Loucy (cell line): ENCODE measurements around the gene FCHSD2.

Source experiments
- H2AFZ ChIP-seq: fragments of 200-600 bp; sonication (generic); 2 replicates; pipeline ENCODE4 v1.6.0; 2016; ENCODE audit warnings: antibody characterized with exemption, mild to moderate bottlenecking, low read length, moderate library complexity
- H3F3A ChIP-seq: fragments of 200-600 bp; 2 replicates; pipeline ENCODE4 v1.6.0; 2016; ENCODE audit warnings: antibody characterized with exemption, low read depth, mild to moderate bottlenecking
- H3K27me3 ChIP-seq: fragments of 200-600 bp; sonication (generic); 2 replicates; pipeline ENCODE4 v1.6.1; 2014; ENCODE audit warnings: low read length, mild to moderate bottlenecking; ENCODE audit not compliant: insufficient read depth, poor library complexity, severe bottlenecking
- H3K36me3 ChIP-seq: fragments of 200-600 bp; sonication (generic); 2 replicates; pipeline ENCODE4 v1.6.1; 2016; ENCODE audit warnings: low read length; ENCODE audit not compliant: insufficient read depth
- H3K4me1 ChIP-seq: fragments of 200-600 bp; sonication (generic); 2 replicates; pipeline ENCODE4 v1.5.1; 2014; ENCODE audit warnings: low read length, mild to moderate bottlenecking; ENCODE audit not compliant: insufficient read depth, poor library complexity, severe bottlenecking
- H3K4me2 ChIP-seq: fragments of 200-600 bp; sonication (generic); 2 replicates; pipeline ENCODE4 v1.6.0; 2014; ENCODE audit warnings: antibody characterized with exemption, low read length, low read depth, mild to moderate bottlenecking; ENCODE audit not compliant: poor library complexity, severe bottlenecking
- H3K4me3 ChIP-seq: fragments of 200-600 bp; sonication (generic); 2 replicates; pipeline ENCODE4 v1.5.1; 2014; ENCODE audit warnings: low read length, mild to moderate bottlenecking, mixed read lengths; ENCODE audit not compliant: poor library complexity, severe bottlenecking
- H3K79me2 ChIP-seq: fragments of 200-600 bp; sonication (generic); 2 replicates; pipeline ENCODE4 v1.6.1; 2014; ENCODE audit warnings: low read length; ENCODE audit not compliant: insufficient read depth
- H3K9ac ChIP-seq: fragments of 200-600 bp; sonication (generic); 2 replicates; pipeline ENCODE4 v1.6.0; 2014; ENCODE audit warnings: mild to moderate bottlenecking, low read depth, low read length, moderate library complexity; ENCODE audit not compliant: poor library complexity, severe bottlenecking
- H3K9me2 ChIP-seq: fragments of 200-600 bp; sonication (generic); replicated peaks from 2 replicates; pipeline ENCODE4 v1.6.1; 2016; ENCODE audit warnings: low read depth, low read length, mixed read lengths
- H3K9me3 ChIP-seq: fragments of 200-600 bp; sonication (generic); 2 replicates; pipeline ENCODE4 v1.6.1; 2014; ENCODE audit warnings: mild to moderate bottlenecking, antibody characterized with exemption, low read length, low read depth; ENCODE audit not compliant: insufficient read depth
- H4K20me1 ChIP-seq: fragments of 200-600 bp; sonication (generic); 2 replicates; pipeline ENCODE4 v1.6.0; 2014; ENCODE audit warnings: antibody characterized with exemption, low read length, mild to moderate bottlenecking; ENCODE audit not compliant: insufficient read depth, poor library complexity, severe bottlenecking
- CTCF ChIP-seq: fragments of 200-600 bp; sonication (generic); conservative IDR thresholded peaks from 2 replicates; pipeline ENCODE4 v1.5.1; 2014; ENCODE audit warnings: mild to moderate bottlenecking, antibody characterized with exemption, low read length
- EZH2phosphoT487 ChIP-seq: fragments of 200-600 bp; IDR thresholded peaks from 2 replicates; pipeline ENCODE4 v1.6.1; 2018; ENCODE audit warnings: antibody characterized with exemption, mild to moderate bottlenecking, moderate library complexity, borderline replicate concordance

FCHSD2 gene

GRCh38 chr11:73156114-73156513 lies 14.0 kb upstream of the FCHSD2 start:
- Histone ChIP-seq H3K9me3 (no peaks in the 10 kb centered on the region), H3K79me2 (no peaks in the 10 kb centered on the region), H3K4me2 (peak overlapping the region; percentile 5), H3K27me3 (no peaks in the 10 kb centered on the region), H3K4me1 (peaks cover 89% of the 10 kb centered on the region), H3K9me2 (no peaks in the 10 kb centered on the region), H4K20me1 (no peaks in the 10 kb centered on the region), H3K4me3 (no peak overlapping the region), H3K9ac (peak overlapping the region; percentile 67), H3F3A (peaks cover 18% of the 10 kb centered on the region), H2AFZ (no peak overlapping the region), H3K36me3 (no peaks in the 10 kb centered on the region)
- no peak for TF ChIP-seq EZH2phosphoT487
- no peak for TF ChIP-seq CTCF

DNA sequence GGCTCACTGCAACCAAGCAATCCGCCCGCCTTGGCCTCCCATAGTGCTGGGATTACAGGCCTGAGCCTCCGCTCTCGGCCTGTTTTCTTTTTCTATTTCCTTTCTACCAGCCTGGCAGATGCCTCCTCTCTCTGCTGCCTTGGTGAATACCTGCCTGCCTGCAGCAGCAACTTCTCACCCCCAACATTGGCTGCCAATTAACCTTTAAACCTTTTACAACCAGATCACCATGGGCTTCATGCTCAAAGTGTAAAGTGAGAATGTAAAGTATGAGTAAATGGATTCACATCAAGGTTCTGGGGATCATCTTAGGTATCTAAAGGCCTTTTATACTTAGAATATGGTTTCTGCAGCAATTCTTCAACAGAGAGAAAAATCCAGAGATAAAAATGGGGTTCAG lies 13.0 kb upstream of the FCHSD2 start:
- no peak for TF ChIP-seq CTCF
- TF ChIP-seq EZH2phosphoT487: no peak
- Histone ChIP-seq H4K20me1 (no peaks in the 10 kb centered on the region), H3F3A (peaks cover 18% of the 10 kb centered on the region), H3K9me2 (no peaks in the 10 kb centered on the region), H2AFZ (no peak overlapping the region), H3K4me3 (peak overlapping the region; percentile 30), H3K9ac (peak overlapping the region; percentile 67), H3K9me3 (no peaks in the 10 kb centered on the region), H3K4me1 (peaks cover 96% of the 10 kb centered on the region), H3K4me2 (peak overlapping the region; percentile 58), H3K27me3 (no peaks in the 10 kb centered on the region), H3K79me2 (no peaks in the 10 kb centered on the region), H3K36me3 (no peaks in the 10 kb centered on the region)

DNA sequence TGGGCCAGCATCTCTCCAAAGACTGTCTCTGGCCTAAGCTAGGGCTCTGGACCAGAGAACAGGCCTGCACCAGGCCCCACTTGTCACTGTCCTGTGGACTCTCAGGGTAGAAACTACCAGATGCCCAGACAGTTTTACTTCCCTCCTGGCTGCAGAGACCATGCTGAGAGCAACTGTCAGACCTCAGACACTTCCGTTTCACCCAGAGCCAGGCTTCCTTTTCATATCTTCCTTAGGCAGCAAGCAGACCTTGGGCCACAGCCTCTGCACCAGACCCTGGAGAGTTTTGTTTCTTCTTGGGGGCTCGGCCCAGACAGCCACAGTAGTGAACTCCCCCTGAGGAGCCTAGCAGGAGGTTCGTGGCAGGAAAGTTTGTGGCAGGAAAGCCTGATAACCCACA lies 12.1 kb upstream of the FCHSD2 start:
- Histone ChIP-seq H2AFZ (no peak overlapping the region), H3K4me3 (peak overlapping the region; percentile 60), H3K4me2 (peak overlapping the region; percentile 79), H3K36me3 (no peaks in the 10 kb centered on the region), H3K9ac (peak overlapping the region; percentile 94), H4K20me1 (no peaks in the 10 kb centered on the region), H3K9me2 (no peaks in the 10 kb centered on the region), H3F3A (peaks cover 18% of the 10 kb centered on the region), H3K9me3 (no peaks in the 10 kb centered on the region), H3K79me2 (no peaks in the 10 kb centered on the region), H3K4me1 (peaks cover 96% of the 10 kb centered on the region), H3K27me3 (no peaks in the 10 kb centered on the region)
- TF ChIP-seq CTCF: no peak
- TF ChIP-seq EZH2phosphoT487: no peak
